HL-60 (cell line): ENCODE results near the gene CEP89.

Experiments
- SPI1 ChIP-seq: IDR thresholded peaks from 2 replicates; pipeline ENCODE4 v1.6.1; 2012; ENCODE audit warnings: low read depth, mild to moderate bottlenecking, borderline replicate concordance
- TF ChIP-seq, protein P1 (sequence below): IDR thresholded peaks from one replicate; pipeline ENCODE4 v1.5.1; 2011; ENCODE audit warnings: low read length, control low read depth, inconsistent platforms; ENCODE audit not compliant: insufficient read depth
- TF ChIP-seq, protein P2 (sequence below): IDR thresholded peaks from 2 replicates; pipeline ENCODE4 v1.6.1; 2012; ENCODE audit warnings: low read depth; ENCODE audit not compliant: insufficient replicate concordance

DNA sequence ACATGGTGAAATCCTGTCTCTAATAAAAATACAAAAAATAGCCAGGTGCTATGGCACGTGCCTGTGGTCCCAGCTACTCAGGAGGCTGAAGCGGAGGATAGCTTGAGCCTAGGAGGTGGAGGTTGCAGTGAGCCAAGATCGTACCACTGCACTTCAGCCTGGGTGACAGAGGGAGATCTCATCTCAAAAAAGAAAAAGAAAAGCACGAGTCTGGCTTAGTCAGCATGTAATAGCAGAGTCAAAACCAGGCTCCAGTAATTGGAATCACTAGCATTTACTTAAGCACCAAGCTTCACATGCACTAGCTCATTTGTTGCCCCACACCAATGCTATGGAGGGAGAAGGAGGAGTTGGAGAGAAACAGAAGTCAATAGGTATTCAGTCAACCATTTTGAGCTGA is 60.3 kb downstream of the CEP89 start:
- TF ChIP-seq, protein P1, sequence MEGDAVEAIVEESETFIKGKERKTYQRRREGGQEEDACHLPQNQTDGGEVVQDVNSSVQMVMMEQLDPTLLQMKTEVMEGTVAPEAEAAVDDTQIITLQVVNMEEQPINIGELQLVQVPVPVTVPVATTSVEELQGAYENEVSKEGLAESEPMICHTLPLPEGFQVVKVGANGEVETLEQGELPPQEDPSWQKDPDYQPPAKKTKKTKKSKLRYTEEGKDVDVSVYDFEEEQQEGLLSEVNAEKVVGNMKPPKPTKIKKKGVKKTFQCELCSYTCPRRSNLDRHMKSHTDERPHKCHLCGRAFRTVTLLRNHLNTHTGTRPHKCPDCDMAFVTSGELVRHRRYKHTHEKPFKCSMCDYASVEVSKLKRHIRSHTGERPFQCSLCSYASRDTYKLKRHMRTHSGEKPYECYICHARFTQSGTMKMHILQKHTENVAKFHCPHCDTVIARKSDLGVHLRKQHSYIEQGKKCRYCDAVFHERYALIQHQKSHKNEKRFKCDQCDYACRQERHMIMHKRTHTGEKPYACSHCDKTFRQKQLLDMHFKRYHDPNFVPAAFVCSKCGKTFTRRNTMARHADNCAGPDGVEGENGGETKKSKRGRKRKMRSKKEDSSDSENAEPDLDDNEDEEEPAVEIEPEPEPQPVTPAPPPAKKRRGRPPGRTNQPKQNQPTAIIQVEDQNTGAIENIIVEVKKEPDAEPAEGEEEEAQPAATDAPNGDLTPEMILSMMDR, result no peak
- no peak for TF ChIP-seq SPI1
- TF ChIP-seq, protein P2, sequence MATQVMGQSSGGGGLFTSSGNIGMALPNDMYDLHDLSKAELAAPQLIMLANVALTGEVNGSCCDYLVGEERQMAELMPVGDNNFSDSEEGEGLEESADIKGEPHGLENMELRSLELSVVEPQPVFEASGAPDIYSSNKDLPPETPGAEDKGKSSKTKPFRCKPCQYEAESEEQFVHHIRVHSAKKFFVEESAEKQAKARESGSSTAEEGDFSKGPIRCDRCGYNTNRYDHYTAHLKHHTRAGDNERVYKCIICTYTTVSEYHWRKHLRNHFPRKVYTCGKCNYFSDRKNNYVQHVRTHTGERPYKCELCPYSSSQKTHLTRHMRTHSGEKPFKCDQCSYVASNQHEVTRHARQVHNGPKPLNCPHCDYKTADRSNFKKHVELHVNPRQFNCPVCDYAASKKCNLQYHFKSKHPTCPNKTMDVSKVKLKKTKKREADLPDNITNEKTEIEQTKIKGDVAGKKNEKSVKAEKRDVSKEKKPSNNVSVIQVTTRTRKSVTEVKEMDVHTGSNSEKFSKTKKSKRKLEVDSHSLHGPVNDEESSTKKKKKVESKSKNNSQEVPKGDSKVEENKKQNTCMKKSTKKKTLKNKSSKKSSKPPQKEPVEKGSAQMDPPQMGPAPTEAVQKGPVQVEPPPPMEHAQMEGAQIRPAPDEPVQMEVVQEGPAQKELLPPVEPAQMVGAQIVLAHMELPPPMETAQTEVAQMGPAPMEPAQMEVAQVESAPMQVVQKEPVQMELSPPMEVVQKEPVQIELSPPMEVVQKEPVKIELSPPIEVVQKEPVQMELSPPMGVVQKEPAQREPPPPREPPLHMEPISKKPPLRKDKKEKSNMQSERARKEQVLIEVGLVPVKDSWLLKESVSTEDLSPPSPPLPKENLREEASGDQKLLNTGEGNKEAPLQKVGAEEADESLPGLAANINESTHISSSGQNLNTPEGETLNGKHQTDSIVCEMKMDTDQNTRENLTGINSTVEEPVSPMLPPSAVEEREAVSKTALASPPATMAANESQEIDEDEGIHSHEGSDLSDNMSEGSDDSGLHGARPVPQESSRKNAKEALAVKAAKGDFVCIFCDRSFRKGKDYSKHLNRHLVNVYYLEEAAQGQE, result no peak
